ENCODE measurements around the gene SIPA1L3. TPM values are rescaled to one million over a fixed set of nuclear protein-coding genes. Genes with fewer than 3 reads are reported as not detected.
"Not testable (repeated sequence)": the region's sequence is repeated elsewhere in the genome, so short reads cannot be mapped to it uniquely, and the experiment has no call there.

SIPA1L3 gene, protein sequence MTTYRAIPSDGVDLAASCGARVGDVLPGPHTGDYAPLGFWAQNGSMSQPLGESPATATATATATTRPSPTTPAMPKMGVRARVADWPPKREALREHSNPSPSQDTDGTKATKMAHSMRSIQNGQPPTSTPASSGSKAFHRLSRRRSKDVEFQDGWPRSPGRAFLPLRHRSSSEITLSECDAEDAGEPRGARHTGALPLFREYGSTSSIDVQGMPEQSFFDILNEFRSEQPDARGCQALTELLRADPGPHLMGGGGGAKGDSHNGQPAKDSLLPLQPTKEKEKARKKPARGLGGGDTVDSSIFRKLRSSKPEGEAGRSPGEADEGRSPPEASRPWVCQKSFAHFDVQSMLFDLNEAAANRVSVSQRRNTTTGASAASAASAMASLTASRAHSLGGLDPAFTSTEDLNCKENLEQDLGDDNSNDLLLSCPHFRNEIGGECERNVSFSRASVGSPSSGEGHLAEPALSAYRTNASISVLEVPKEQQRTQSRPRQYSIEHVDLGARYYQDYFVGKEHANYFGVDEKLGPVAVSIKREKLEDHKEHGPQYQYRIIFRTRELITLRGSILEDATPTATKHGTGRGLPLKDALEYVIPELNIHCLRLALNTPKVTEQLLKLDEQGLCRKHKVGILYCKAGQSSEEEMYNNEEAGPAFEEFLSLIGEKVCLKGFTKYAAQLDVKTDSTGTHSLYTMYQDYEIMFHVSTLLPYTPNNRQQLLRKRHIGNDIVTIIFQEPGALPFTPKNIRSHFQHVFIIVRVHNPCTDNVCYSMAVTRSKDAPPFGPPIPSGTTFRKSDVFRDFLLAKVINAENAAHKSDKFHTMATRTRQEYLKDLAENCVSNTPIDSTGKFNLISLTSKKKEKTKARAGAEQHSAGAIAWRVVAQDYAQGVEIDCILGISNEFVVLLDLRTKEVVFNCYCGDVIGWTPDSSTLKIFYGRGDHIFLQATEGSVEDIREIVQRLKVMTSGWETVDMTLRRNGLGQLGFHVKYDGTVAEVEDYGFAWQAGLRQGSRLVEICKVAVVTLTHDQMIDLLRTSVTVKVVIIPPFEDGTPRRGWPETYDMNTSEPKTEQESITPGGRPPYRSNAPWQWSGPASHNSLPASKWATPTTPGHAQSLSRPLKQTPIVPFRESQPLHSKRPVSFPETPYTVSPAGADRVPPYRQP (N-terminal part only)
- total RNA-seq, result 12.9 and 14.6 TPM in 2 replicates

DNA sequence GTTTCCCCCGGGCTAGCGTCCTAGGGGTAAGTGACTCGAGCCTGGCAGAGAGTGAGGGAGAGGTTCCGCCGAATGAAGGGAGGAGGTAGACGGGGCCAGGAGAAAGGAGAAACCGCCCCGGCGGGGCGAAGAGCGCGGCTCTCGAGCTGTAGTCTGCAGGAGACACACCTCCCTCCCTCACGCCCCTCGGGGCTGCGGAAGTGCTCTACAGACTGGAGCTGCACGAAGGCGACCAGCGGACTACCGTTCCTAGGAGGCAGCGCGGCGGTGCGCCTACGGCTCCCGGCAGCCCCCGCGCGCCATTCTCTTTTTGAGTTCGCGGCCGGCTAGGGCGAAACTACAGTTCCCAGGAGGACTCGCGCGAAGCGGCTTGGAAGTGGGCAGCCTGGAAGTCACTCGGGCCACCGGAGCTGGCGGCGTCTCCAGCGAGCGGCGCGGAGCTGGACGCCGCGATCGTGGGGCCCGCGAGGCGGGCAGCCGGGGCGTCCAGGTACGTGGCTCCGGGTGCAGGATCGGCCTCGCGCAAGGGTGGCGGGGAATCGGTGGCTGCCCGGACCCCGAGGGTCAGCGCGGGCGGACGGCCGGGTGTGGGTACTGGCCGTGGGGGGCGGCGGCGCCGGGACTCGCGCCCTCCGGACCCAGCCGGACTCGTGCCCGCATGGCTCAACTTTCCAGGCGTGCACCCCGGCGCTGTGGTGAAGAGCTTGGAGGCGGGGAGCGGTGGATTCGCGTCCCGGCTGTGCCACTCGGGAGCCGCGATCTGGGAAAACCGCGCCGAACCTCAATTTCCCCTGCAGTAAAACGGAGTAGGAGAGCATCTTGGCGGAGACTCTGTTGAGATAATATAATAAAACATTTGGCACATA lies at the start of gene SIPA1L3:
SIPA1L3 (plus strand) TSS at position 340 of the 866 bp plus-strand sequence. CDS start 174,358 bp downstream, outside the sequence.
- intact Hi-C loops (cut with micrococcal nuclease), result loop anchor here (1.0 to 5.0 kb wide), 7 partner anchors 140 to 536 kb away; partner anchors contain the start of genes KCNK6, SPINT2, YIF1B and ZNF527

DNA sequence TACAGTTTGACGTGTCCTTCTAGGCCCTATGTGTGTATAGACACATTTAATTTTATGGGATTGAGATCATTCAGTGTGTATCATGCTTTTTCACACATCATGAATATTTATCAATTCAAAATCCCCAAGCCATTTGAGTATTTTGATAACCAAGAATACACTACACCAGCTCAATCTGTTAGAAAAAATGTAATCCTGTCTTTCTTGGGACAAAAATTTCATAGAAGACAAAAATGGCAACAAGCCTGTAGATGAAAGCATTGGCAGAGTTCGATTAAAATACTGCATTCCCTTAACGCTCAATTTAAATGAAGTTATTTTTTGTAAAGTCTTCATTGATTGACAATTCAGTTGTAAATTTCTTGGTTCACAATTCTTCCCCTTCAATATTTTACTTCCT lies 42.5 kb upstream of the SIPA1L3 start:
- intact Hi-C loops (cut with micrococcal nuclease), result no loop called here

DNA sequence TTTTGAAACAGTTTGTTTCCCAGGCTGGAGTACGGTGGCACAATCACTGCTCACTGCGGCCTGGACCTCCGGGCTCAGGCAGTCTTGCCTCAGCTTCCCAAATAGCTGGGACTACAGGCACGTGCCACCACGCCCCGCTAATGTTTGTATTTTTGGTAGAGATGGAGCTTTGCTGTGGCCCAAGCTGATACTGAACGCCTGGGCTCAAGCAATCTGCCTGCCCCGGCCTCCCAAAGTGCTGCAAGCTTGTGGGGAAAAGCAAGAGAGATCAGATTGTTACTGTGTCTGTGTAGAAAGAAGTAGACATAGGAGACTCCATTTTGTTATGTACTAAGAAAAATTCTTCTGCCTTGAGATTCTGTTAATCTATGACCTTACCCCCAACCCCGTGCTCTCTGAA lies 41.1 kb upstream of the SIPA1L3 start:
- intact Hi-C loops (cut with micrococcal nuclease), result not testable (repeated sequence)

DNA sequence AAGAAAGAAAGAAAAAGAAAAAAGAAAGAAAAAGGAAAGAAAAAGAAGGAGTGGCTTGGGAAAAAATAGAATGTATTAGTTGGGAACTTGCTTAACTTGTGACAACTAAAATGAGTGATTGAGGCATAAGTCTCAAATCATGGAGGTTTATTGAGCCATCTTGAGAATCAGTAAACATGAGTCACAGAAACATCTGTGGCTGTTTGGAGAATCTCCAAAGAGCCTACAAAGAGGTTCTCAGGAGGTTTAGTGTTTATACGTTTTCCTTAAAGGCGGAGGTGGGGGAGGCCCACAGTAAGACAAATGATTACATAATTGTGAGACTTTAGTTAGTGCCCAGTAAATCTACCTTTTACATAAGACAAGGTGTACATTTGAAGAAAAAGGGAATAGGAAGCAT lies 39.2 kb upstream of the SIPA1L3 start:
- intact Hi-C loops (cut with micrococcal nuclease), result no loop called here

DNA sequence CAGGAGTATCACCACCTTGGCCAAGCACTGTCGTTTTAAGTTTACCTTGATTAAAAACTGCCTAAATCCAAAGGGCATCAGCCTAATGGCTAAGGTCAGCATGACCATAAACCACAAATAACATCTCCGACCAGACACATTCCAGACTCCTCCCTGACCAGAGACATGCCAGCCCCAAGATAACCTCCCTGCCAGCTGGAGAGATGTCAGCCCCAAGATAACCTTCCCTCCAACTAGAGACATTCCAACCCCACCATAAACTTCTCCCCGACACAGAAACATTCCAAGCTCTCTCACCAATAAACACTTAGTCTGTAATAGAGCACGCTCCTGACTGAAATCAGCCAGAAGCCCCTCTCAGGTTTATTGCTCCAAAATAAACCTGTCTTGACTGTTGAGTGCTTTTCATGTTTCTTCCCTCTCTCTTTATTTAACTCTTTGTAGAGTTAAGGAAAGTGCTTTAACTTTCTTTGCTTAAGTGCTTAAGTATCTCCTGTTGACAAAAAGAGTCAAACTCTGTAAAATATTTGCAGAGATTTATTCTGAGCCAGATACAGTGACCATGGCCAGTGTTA lies 37.2 kb upstream of the SIPA1L3 start:
- intact Hi-C loops (cut with micrococcal nuclease), result no loop called here

DNA sequence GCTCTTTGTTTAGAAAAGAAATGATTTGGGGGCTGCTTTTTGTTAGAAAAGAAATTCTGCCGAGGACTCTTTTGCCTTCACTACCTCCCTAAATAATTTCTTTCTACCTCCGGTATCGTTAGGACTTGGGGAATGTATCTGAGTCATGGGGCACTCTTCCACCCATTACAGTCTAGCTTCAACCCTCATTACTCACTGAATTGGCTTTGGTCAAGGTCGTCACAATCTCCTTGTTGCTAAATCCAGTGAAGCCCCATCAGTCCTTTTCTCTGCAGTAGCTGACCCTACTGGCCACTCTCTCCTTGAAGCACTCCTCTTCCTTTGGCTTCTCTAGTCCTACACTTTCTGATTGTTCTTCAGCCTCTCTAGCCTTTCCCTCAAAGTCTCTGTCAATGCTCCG lies 34.6 kb upstream of the SIPA1L3 start:
- intact Hi-C loops (cut with micrococcal nuclease), result no loop called here

DNA sequence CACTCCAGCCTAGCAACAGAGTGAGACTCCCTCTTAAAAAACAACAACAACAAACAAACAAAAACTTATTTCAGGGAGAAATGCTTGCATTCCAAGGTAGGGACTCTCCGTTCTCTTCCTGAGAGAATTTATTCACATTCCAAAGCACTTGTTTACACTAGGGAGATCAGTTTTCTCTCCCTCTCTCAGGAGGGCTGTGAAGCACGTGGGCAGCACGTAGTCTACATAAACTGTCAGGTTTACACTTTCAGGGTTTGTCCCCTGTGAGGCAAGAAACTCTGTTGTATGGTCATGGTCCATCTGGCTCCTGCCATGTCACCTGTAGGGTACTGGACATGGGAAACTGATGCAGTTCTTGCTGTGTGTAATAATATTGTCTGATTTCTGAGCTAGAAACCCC lies 32.2 kb upstream of the SIPA1L3 start:
- intact Hi-C loops (cut with micrococcal nuclease), result no loop called here

DNA sequence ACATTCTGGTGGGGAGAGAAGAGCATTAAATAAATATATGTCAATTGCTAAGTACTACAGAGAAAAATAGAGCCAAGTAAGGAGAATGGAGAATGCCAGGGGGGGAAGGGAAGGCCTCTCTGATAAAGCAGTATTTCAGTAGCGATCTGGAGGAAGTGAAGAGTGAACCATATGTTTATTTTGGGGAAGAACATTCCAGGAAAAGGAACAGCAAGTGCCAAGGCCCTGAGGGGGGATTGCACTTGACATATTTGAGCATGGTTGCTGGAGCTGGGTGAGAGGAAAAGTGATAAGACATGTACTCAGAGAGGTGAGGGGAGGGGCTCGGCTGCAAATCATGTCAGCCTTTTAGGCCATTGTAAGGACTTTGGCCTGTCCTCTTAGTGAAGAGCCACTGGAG lies 31.0 kb upstream of the SIPA1L3 start:
- intact Hi-C loops (cut with micrococcal nuclease), result no loop called here

DNA sequence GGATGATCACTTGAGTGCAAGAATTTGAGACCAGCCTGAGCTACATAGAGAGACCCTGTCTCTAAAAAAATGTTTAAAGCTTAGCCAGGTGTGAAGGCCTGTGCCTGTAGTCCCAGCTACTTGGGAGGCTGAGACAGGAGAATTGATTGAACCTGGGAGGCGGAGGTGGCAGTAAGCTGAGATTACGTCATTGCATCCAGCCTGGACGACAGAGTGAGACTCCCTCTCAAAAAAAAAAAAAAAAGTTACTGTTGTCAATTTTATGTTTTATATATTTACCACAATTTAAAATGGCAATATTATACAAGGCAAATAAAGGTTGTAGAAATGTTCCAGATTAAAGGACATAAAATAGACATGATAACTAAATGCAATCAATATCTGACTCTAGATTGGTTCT lies 29.9 kb upstream of the SIPA1L3 start:
- intact Hi-C loops (cut with micrococcal nuclease), result no loop called here

DNA sequence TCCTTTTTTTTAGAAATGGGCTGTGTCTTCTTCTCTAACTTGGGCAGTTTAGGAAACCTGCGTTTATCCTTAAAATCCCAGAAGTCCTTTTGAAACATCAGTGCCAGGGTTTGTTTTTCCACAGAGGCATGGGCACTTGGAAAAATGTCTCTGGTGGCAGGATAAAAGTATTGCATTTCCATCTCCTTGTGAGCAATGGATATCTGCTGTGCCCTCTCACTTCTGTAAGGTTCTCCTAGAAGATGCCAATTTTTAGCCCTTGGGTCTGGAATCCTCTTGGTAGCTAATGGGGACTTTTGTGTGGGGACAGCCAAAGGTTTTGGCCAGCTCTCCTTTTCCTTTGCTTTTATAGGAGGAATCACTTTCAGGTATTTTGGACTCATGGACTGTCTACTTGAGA lies 21.6 kb upstream of the SIPA1L3 start:
- intact Hi-C loops (cut with micrococcal nuclease), result no loop called here

DNA sequence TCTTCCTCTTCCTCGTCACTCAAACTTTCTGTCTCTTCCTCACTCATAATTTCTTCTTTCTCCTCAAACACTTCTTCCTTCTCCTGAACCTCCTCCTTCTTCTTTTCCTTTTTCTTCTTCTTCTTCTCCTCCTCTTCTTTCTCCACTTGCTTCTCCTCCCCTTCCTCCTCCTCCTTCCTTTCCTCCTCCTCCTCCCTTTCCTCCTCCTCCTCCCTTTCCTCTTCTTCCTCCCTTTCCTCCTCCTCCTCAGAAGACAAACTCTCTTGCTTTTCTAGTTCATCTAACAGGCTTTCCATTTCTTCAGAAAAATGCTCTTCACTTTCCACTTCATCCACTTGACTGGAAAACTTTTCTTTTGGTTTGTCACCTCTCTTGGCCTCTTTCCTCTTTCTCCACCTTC lies 20.4 kb upstream of the SIPA1L3 start:
- intact Hi-C loops (cut with micrococcal nuclease), result no loop called here

DNA sequence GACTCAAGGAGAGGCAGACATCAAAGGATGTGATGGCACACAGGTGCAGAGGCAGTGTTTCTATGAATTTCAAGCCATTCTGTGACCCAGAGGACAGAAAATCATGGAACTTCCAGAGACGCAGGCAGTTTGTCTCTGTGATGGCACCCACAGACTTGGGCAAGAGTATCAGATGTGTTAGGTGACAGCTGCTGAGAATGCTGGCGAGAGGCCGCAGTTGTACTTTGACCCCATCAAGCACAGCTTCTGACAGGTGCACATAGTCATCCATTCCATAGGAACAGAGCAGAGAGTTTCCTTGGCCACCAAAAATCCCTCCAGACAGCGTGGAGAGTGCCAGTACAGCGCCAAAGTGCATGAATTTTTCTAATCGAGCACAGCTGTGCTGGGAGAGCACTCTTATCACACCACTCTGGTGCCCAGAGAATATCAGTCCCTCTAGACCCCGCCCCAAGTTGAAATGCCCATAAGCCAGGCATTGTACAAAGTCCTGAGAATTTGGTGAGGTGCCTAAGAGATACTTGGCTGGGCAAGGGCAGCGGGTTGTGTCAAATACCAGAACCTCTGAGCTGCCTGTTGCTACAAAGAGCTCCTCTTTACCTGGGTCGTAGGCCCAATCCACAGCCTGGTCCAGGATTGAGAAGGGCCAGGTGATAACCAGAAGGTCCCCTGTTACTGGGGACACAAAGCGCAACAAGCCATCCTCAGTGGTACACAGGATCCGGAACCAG lies 13.0 kb upstream of the SIPA1L3 start:
- intact Hi-C loops (cut with micrococcal nuclease), result no loop called here

DNA sequence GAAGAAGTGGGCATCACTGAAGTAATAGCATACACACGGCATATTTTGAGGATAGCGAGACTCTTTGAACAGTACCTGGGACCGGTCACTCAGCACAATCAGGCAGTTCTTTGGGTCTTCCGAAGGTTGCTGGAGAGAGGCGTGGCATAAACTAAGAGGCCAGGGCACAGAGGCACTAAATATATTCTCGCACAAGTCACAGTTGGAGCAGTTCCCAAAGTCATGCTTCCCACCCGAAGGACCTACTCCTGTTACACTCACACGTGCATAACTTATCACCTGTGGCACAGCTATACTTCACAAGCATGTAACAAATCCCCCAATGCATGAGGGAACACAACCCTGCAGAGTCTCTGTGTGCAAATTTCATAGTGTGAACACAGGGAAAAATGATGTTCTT lies 10.8 kb upstream of the SIPA1L3 start:
- intact Hi-C loops (cut with micrococcal nuclease), result no loop called here

DNA sequence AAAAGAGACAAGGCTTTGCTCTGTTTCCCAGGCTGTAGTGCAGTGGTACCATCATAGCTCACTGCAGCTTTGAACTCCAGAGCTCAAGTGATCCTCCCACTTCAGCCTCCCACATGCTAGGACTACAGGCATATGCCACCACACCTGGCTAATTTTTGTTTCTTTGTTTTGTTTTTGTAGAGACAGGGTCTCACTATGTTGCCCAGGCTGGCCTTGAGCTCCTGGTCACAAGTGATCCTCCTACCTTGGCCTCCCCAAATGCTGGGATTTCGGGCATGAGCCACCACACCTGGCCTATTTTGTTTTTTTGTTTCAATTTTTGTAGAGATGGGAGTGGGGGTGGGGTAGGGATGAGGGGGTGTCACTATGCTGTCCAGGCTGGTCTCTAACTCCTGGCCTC lies 7.6 kb upstream of the SIPA1L3 start:
- intact Hi-C loops (cut with micrococcal nuclease), result loop anchor here (2.0 kb wide), 1 partner anchor 435 kb away; the partner anchor contains the start of gene CATSPERG

DNA sequence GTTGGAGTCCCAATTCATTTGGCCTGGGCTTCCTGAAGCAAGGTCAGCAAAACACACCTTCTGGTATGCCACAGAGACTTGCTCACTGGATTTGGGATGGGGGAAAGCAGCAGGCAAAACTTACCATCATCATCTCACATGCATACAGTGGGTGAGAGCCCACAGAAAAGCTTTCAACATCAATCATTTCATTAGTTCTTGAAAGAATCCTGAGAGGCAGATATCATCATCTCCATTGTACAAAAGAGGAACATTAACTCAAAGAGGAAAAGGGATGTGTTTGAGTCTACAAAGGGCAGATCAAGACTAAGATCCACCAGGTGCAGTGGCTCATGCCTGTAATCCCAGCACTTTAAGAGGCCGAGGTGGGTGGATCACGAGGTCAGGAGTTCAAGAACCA lies 7.0 kb upstream of the SIPA1L3 start:
- intact Hi-C loops (cut with micrococcal nuclease), result loop anchor here (2.0 kb wide), 1 partner anchor 435 kb away; the partner anchor contains the start of gene CATSPERG

DNA sequence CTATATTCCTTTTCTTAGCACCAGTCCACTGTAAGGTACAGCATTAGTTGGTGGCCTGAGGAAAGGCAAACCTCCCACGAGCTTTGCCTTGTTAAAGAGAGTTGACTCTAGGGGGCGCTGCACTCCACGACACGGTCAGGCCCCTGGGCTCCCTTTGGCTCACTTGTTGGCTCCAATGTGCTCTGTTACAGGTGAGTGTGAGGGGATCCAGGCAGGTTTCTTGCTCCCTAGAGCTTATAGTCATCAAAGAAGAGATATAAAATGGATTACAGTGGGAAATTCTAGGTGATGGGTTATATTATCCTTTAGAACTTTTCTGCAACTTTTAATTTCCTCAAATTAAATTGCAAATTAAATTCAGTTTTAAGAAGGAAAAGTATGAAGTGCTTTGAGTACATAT lies 4.3 kb upstream of the SIPA1L3 start:
- intact Hi-C loops (cut with micrococcal nuclease), result loop anchor here (2.0 kb wide), 1 partner anchor 192 kb away; no protein-coding TSS in a partner anchor

DNA sequence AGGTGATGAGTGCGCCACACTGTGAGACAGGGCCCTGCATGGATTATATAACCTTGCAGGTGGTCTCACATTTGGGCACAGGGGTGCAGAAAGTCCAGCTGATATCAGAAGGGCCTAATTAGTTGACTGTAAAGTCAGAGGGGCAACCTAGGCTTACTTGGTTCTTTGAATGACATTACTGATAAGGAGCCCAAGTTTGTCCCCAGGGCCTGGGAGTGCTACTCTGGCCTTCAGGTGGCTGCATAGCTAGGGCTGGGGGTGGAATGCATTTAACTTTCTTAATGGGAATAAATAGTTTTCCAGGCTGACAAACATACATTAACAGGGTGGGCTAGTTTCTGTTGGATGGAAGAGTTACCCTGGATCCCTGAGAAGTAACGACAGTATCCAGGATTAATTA lies 3.9 kb upstream of the SIPA1L3 start:
- intact Hi-C loops (cut with micrococcal nuclease), result loop anchor here (2.0 kb wide), 1 partner anchor 192 kb away; no protein-coding TSS in a partner anchor

DNA sequence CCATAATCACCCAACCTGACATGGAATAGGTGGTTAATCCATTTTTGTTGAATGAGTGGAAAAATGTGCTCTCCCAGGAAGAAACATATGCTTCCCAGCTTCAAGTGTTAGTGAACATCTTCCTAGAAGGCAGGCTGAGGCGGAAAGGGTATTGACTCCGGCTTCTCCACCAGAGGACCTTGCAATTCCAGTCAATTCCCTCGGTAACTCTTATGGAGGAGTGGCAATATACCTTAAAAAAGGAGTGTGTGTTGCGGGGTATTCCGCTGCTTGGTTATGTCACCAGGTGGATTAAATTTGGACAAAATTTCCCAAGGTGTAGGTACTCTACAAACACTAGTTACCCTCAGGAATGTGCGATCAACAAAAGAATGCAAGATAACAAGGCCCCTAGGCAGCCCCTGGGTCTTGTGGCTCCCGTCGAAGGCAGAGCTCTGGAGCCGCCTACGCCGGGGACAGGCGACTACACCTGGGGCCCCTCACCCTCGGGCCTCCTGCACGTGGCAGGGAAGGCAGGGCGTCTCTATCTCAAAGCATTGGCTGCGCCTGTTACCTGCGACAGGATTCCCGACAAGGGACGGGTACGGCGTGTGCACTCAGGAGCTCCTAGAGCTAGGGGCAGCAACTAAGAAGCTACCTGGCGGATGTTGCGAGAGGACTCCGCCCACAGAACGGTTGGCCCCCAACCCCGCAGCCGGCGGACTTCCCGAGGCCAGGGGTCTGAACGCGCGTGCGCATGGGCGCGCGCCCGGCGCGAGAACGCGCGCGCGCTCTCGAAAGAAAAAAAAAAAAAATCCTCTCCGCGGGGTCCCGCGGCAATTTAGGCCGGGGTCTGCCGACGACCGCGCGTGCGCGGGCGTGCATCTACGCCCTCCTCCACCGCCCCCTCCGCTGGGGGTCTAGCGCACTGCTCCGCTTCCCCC lies 801 bp upstream of the SIPA1L3 start, which contains the start of gene WDR87:
WDR87 (minus strand) TSS at position 649 of the 923 bp plus-strand sequence. CDS start 8,355 bp downstream, outside the sequence.
- intact Hi-C loops (cut with micrococcal nuclease), result loop anchor here (2.0 to 5.0 kb wide), 5 partner anchors 141 to 535 kb away; partner anchors contain the start of genes KCNK6, YIF1B, ZNF527 and ZNF570

Data from T-helper 2 cell treated with Interferon-gamma antibody and Interleukin-4, amounts not matched to agents 100 ng/mL and 5 ng/mL, for 36 hours (primary cell).